ENCODE results near the gene MICAL2. TPM values are rescaled to one million over a fixed set of nuclear protein-coding genes. Genes with fewer than 3 reads are reported as not detected.

Gene MICAL2
- total RNA-seq, 4 donors from 2014 or later: 109 to 197 (median 183) TPM

- no peaks in the 10 kb centered on the region for H3K27me3 ChIP-seq
- no peak for DNase-seq
- H3K27ac ChIP-seq: peak overlapping the region in 1 of 4 donors; percentile 75
- TF ChIP-seq CTCF (IDR thresholded peaks at IDR 0.05): no peak
- no peak for TF ChIP-seq POLR2A (IDR thresholded peaks at IDR 0.05)
- H3K9me3 ChIP-seq: no peaks in the 10 kb centered on the region
- H3K36me3 ChIP-seq: no peaks in the 10 kb centered on the region
- H3K4me3 ChIP-seq: no peak overlapping the region
- peaks cover 0 to 78% (median 0%) of the 10 kb centered on the region in 4 donors for H3K4me1 ChIP-seq
Observed at GRCh38 chr11:12135185-12135584, 24.8 kb downstream of the MICAL2 start.

GRCh38 chr11:12137005-12137690 is 26.8 kb downstream of the MICAL2 start:
- no peaks in the 10 kb centered on the region for H3K9me3 ChIP-seq
- peak overlapping the region in 3 of 4 donors; percentile 27 to 75 (median 41) for H3K27ac ChIP-seq
- TF ChIP-seq POLR2A (IDR thresholded peaks at IDR 0.05) (peak in 1 of 2 donors; percentile 26), CTCF (IDR thresholded peaks at IDR 0.05) (no peak)
- peak in 2 of 3 donors; percentile 65 to 80 for DNase-seq
- H3K36me3 ChIP-seq: no peaks in the 10 kb centered on the region
- H3K27me3 ChIP-seq: no peaks in the 10 kb centered on the region
- H3K4me3 ChIP-seq: no peak overlapping the region
- peaks cover 0 to 81% (median 0%) of the 10 kb centered on the region in 4 donors for H3K4me1 ChIP-seq

GRCh38 chr11:12137938-12138731 is 27.7 kb downstream of the MICAL2 start:
- peak in 1 of 3 donors; percentile 44 for DNase-seq
- peak overlapping the region in 3 of 4 donors; percentile 32 to 75 (median 41) for H3K27ac ChIP-seq

GRCh38 chr11:12139144-12139881 is 28.9 kb downstream of the MICAL2 start:
- DNase-seq: no peak
- Histone ChIP-seq H3K36me3 (no peaks in the 10 kb centered on the region), H3K4me1 (peaks cover 0 to 92% (median 14%) of the 10 kb centered on the region in 4 donors), H3K27ac (peak overlapping the region; percentile 32 to 75 (median 45)), H3K27me3 (no peaks in the 10 kb centered on the region), H3K4me3 (no peak overlapping the region), H3K9me3 (no peaks in the 10 kb centered on the region)
- TF ChIP-seq CTCF (IDR thresholded peaks at IDR 0.05): no peak
- TF ChIP-seq POLR2A (IDR thresholded peaks at IDR 0.05): no peak

More at GRCh38 chr11:12137938-12138731, 27.7 kb downstream of the MICAL2 start:
- H3K4me1 ChIP-seq: peaks cover 0 to 90% (median 6%) of the 10 kb centered on the region in 4 donors
- H3K9me3 ChIP-seq: no peaks in the 10 kb centered on the region
- TF ChIP-seq POLR2A (IDR thresholded peaks at IDR 0.05) (no peak), CTCF (IDR thresholded peaks at IDR 0.05) (no peak)
- H3K4me3 ChIP-seq: no peak overlapping the region
- H3K27me3 ChIP-seq: no peaks in the 10 kb centered on the region
- H3K36me3 ChIP-seq: no peaks in the 10 kb centered on the region

- TF ChIP-seq POLR2A (IDR thresholded peaks at IDR 0.05) (no peak), CTCF (IDR thresholded peaks at IDR 0.05) (no peak)
- H3K27ac ChIP-seq: peak overlapping the region in 2 of 4 donors; percentile 75 to 83
- peaks cover 0 to 2% (median 0%) of the 10 kb centered on the region in 3 donors for H3K36me3 ChIP-seq
- DNase-seq: no peak
- H3K4me3 ChIP-seq: no peak overlapping the region
- peaks cover 0 to 93% (median 15%) of the 10 kb centered on the region in 4 donors for H3K4me1 ChIP-seq
- no peaks in the 10 kb centered on the region for H3K27me3 ChIP-seq
- H3K9me3 ChIP-seq: no peaks in the 10 kb centered on the region
Observed at GRCh38 chr11:12140186-12140793, 29.9 kb downstream of the MICAL2 start.
